ENCODE measurements around the gene PRAC2. TPM values are rescaled to one million over a fixed set of nuclear protein-coding genes. Genes with fewer than 3 reads are reported as not detected.

Gene PRAC2
- total and polyA plus RNA-seq, 5 experiments from 2014 or later, result not detected

Small RNA genes lying within 50 kb of the gene (microRNA-seq; reads per million reads assigned to microRNA genes)
- gene MIR3185 (ENCODE audit: borderline microRNAs expressed), result not detected

Other genes with a start within 250 kb of the PRAC2 start
- not detected for gene HOXB1, start 192.2 kb upstream of the PRAC2 start, total RNA-seq
- not detected for gene HOXB1, start 192.2 kb upstream of the PRAC2 start, polyA plus RNA-seq
- 10 to 100 TPM; 31.9 to 32.4 TPM for gene HOXB2, start 178.1 kb upstream of the PRAC2 start, total RNA-seq
- gene HOXB2, start 178.1 kb upstream of the PRAC2 start, polyA plus RNA-seq, result 10 to 100 TPM in 1 of 3 donors, 1 to 10 TPM in 2; 7.6 to 16.4 (median 8.2) TPM
- gene HOXB4, start 144.8 kb upstream of the PRAC2 start, total RNA-seq, result 1 to 10 TPM; 1.8 to 2.3 TPM
- under 1 TPM in 2 of 3 donors, not detected in 1; 0.06 TPM for gene HOXB4, start 144.8 kb upstream of the PRAC2 start, polyA plus RNA-seq
- 1 to 10 TPM; 7.2 to 8.1 TPM for gene HOXB3, start 132.9 kb upstream of the PRAC2 start, total RNA-seq
- gene HOXB3, start 132.9 kb upstream of the PRAC2 start, polyA plus RNA-seq, result under 1 TPM in 1 of 3 donors, not detected in 2; 0.19 TPM
- gene HOXB5, start 129.4 kb upstream of the PRAC2 start, total RNA-seq, result not detected
- gene HOXB5, start 129.4 kb upstream of the PRAC2 start, polyA plus RNA-seq, result not detected
- not detected for gene HOXB6, start 118.2 kb upstream of the PRAC2 start, total RNA-seq
- not detected for gene HOXB6, start 118.2 kb upstream of the PRAC2 start, polyA plus RNA-seq
- not detected for gene HOXB7, start 112.2 kb upstream of the PRAC2 start, total RNA-seq
- under 1 TPM in 2 of 3 donors, not detected in 1; 0.22 to 0.40 TPM for gene HOXB7, start 112.2 kb upstream of the PRAC2 start, polyA plus RNA-seq
- gene HOXB8, start 107.9 kb upstream of the PRAC2 start, total RNA-seq, result not detected
- gene HOXB8, start 107.9 kb upstream of the PRAC2 start, polyA plus RNA-seq, result not detected
- gene HOXB9, start 96.8 kb upstream of the PRAC2 start, total RNA-seq, result not detected
- gene HOXB9, start 96.8 kb upstream of the PRAC2 start, polyA plus RNA-seq, result under 1 TPM in 1 of 3 donors, not detected in 2; 0.13 TPM
- gene PRAC1, start 667 bp upstream of the PRAC2 start, total RNA-seq, result not detected
- not detected for gene PRAC1, start 667 bp upstream of the PRAC2 start, polyA plus RNA-seq
- not detected for gene HOXB13, start 5.6 kb downstream of the PRAC2 start, total RNA-seq
- not detected for gene HOXB13, start 5.6 kb downstream of the PRAC2 start, polyA plus RNA-seq
- not detected for gene TTLL6, start 94.0 kb downstream of the PRAC2 start, total RNA-seq
- not detected for gene TTLL6, start 94.0 kb downstream of the PRAC2 start, polyA plus RNA-seq
- gene CALCOCO2, start 107.8 kb downstream of the PRAC2 start, total RNA-seq, result 100 to 1,000 TPM; 133 to 135 TPM
- 100 to 1,000 TPM; 123 to 157 (median 127) TPM for gene CALCOCO2, start 107.8 kb downstream of the PRAC2 start, polyA plus RNA-seq
- 10 to 100 TPM; 36.8 to 43.1 TPM for gene ATP5MC1, start 169.6 kb downstream of the PRAC2 start, total RNA-seq
- 100 to 1,000 TPM; 162 to 215 (median 192) TPM for gene ATP5MC1, start 169.6 kb downstream of the PRAC2 start, polyA plus RNA-seq
- gene UBE2Z, start 185.2 kb downstream of the PRAC2 start, total RNA-seq, result 100 to 1,000 TPM; 100 to 109 TPM
- gene UBE2Z, start 185.2 kb downstream of the PRAC2 start, polyA plus RNA-seq, result 10 to 100 TPM; 58.4 to 76.0 (median 65.2) TPM
- gene SNF8, start 221.7 kb downstream of the PRAC2 start, total RNA-seq, result 10 to 100 TPM; 57.1 to 63.7 TPM
- gene SNF8, start 221.7 kb downstream of the PRAC2 start, polyA plus RNA-seq, result 100 to 1,000 TPM; 104 to 110 (median 105) TPM
- not detected for gene GIP, start 245.4 kb downstream of the PRAC2 start, total RNA-seq
- not detected for gene GIP, start 245.4 kb downstream of the PRAC2 start, polyA plus RNA-seq

Measured in naive thymus-derived CD8-positive, alpha-beta T cell (primary cell).